Stimulated activated CD8-positive, alpha-beta memory T cell treated with anti-CD3 and anti-CD28 coated beads, Interleukin-15, amount 100 ng/mL, for 4 hours (primary cell): ENCODE measurements around the gene ZNF750.

Experiments used
- DNase-seq, 2 donors: peaks; one replicate each; pipeline ENCODE4 v3.0.0-alpha.2; 2020; ENCODE audit warnings: low read depth in 2 of 2

ZNF750 gene

GRCh38 chr17:82859431-82860403 lies 19.9 kb upstream of the ZNF750 start:
- DNase-seq, result peak; percentile 31 to 37

GRCh38 chr17:82858376-82859126 lies 18.7 kb upstream of the ZNF750 start:
- DNase-seq, result no peak

- DNase-seq, result no peak
Observed at GRCh38 chr17:82856361-82856760, 16.5 kb upstream of the ZNF750 start.

GRCh38 chr17:82854226-82854625 lies 14.4 kb upstream of the ZNF750 start:
- no peak for DNase-seq

- DNase-seq, result no peak
Observed at GRCh38 chr17:82851381-82851780, 11.6 kb upstream of the ZNF750 start.

GRCh38 chr17:82849076-82849945 lies 9.5 kb upstream of the ZNF750 start:
- no peak for DNase-seq

GRCh38 chr17:82848022-82848592 lies 8.3 kb upstream of the ZNF750 start:
- peak; percentile 26 to 32 for DNase-seq

- no peak for DNase-seq
Observed at GRCh38 chr17:82846061-82846691, 6.4 kb upstream of the ZNF750 start.

- no peak for DNase-seq
Observed at GRCh38 chr17:82845163-82845807, 5.5 kb upstream of the ZNF750 start.

GRCh38 chr17:82844796-82845162 lies 5.0 kb upstream of the ZNF750 start:
- no peak for DNase-seq

- DNase-seq, result no peak
Observed at GRCh38 chr17:82843904-82844680, 4.3 kb upstream of the ZNF750 start.

GRCh38 chr17:82841921-82842596 lies 2.2 kb upstream of the ZNF750 start:
- DNase-seq, result no peak

GRCh38 chr17:82840431-82840831 lies 609 bp upstream of the ZNF750 start:
- no peak for DNase-seq

GRCh38 chr17:82838386-82839063 lies 1.3 kb downstream of the ZNF750 start:
- no peak for DNase-seq

GRCh38 chr17:82837586-82838320 lies 2.1 kb downstream of the ZNF750 start:
- DNase-seq, result no peak

GRCh38 chr17:82836823-82837357 lies 2.9 kb downstream of the ZNF750 start:
- no peak for DNase-seq

- DNase-seq, result no peak
Observed at GRCh38 chr17:82835766-82836512, 3.9 kb downstream of the ZNF750 start.
